Measurements from ENCODE around the gene SNAP25.

- no peak for TF ChIP-seq EP300 (IDR thresholded peaks at IDR 0.05; ENCODE audit: borderline replicate concordance in 1 of 2, control insufficient read depth in 1 of 2, low read depth in 2 of 2, low read length in 2 of 2)
- TF ChIP-seq BCL3 (IDR thresholded peaks at IDR 0.05; ENCODE audit: borderline replicate concordance, insufficient read depth, low read depth, low read length, poor library complexity, severe bottlenecking) = no peak
These were observed 73.1 kb downstream of the SNAP25 start for GRCh38 chr20:10291568-10292248.
